Astrocyte (in vitro differentiated cells and primary cell): ENCODE measurements around the gene LAMA3. TPM values are rescaled to one million over a fixed set of nuclear protein-coding genes. Genes with fewer than 3 reads are reported as not detected.

Experiments
- DNase-seq: peaks from one replicate; pipeline ENCODE4 v3.0.0-alpha.2; 2010; ENCODE audit warnings: low read depth
- FAIRE-seq: peaks from 2 replicates; lab custom pipeline; 2011; peaks lifted over from hg19 to GRCh38; lab: Jason Lieb, UNC
- H2AFZ ChIP-seq: 2 replicates; pipeline ENCODE4 v1.6.0; 2012; ENCODE audit warnings: low read depth, low read length, inconsistent platforms
- H3K27ac ChIP-seq: 2 replicates; pipeline ENCODE4 v1.5.1; 2011; ENCODE audit warnings: low read depth, low read length, inconsistent platforms
- H3K27me3 ChIP-seq: 2 replicates; pipeline ENCODE4 v1.6.0; 2011; ENCODE audit warnings: low read length, inconsistent platforms; ENCODE audit not compliant: insufficient read depth
- H3K36me3 ChIP-seq: 2 replicates; pipeline ENCODE4 v1.5.1; 2011; ENCODE audit warnings: low read length, inconsistent platforms; ENCODE audit not compliant: insufficient read depth
- H3K4me1 ChIP-seq: 2 replicates; pipeline ENCODE4 v1.5.1; 2011; ENCODE audit warnings: low read length, inconsistent platforms; ENCODE audit not compliant: insufficient read depth
- H3K4me2 ChIP-seq: 2 replicates; pipeline ENCODE4 v1.6.0; 2012; ENCODE audit warnings: low read length, inconsistent platforms
- H3K4me3 ChIP-seq: 2 replicates; pipeline ENCODE4 v1.5.1; 2011; ENCODE audit warnings: low read depth, mild to moderate bottlenecking, low read length, inconsistent platforms; ENCODE audit not compliant: insufficient read depth
- H3K79me2 ChIP-seq: 2 replicates; pipeline ENCODE4 v1.6.0; 2012; ENCODE audit warnings: mild to moderate bottlenecking, low read length, inconsistent platforms; ENCODE audit not compliant: insufficient read depth
- H3K9ac ChIP-seq: 2 replicates; pipeline ENCODE4 v1.6.0; 2012; ENCODE audit warnings: mild to moderate bottlenecking, low read length, inconsistent platforms
- H3K9me3 ChIP-seq: 2 replicates; pipeline ENCODE4 v1.5.1; 2012; ENCODE audit warnings: low read depth, mild to moderate bottlenecking, low read length, inconsistent platforms; ENCODE audit not compliant: insufficient read depth
- H4K20me1 ChIP-seq: 2 replicates; pipeline ENCODE4 v1.6.0; 2012; ENCODE audit warnings: low read length, inconsistent platforms; ENCODE audit not compliant: insufficient read depth
- H3K27ac Mint-ChIP-seq: one replicate; pipeline ENCODE4 v1.8.0; 2021; ENCODE audit warnings: mild to moderate bottlenecking, mixed read lengths; ENCODE audit not compliant: unreplicated experiment
- H3K27me3 Mint-ChIP-seq: one replicate; pipeline ENCODE4 v1.8.0; 2021; ENCODE audit warnings: low read depth, mixed read lengths; ENCODE audit not compliant: unreplicated experiment
- H3K36me3 Mint-ChIP-seq: one replicate; pipeline ENCODE4 v1.8.0; 2021; ENCODE audit warnings: low read depth, mixed read lengths; ENCODE audit not compliant: unreplicated experiment
- H3K4me1 Mint-ChIP-seq: one replicate; pipeline ENCODE4 v1.8.0; 2021; ENCODE audit warnings: low read depth, mixed read lengths; ENCODE audit not compliant: unreplicated experiment
- H3K4me3 Mint-ChIP-seq: one replicate; pipeline ENCODE4 v1.8.0; 2021; ENCODE audit warnings: mild to moderate bottlenecking, moderate library complexity, mixed read lengths; ENCODE audit not compliant: unreplicated experiment
- H3K9me3 Mint-ChIP-seq: one replicate; pipeline ENCODE4 v1.8.0; 2021; ENCODE audit warnings: mild to moderate bottlenecking, mixed read lengths; ENCODE audit not compliant: unreplicated experiment
- EZH2 ChIP-seq: IDR thresholded peaks from 2 replicates; pipeline ENCODE4 v1.6.1; 2012; ENCODE audit warnings: mild to moderate bottlenecking, low read length, inconsistent platforms; ENCODE audit not compliant: insufficient read depth
- total RNA-seq: library from RNA; stranded (reverse); gene quantifications from 2 replicates; pipeline ENCODE4 v1.2.1, GENCODE V29; 2021
- TF ChIP-seq, protein P1 (sequence below): IDR thresholded peaks from 2 replicates; pipeline ENCODE4 v1.5.1; 2011; ENCODE audit warnings: low read depth, mild to moderate bottlenecking, inconsistent platforms, low read length, moderate library complexity; ENCODE audit not compliant: insufficient read depth

LAMA3 gene
- total RNA-seq, 1 donor from 2014 or later: 0.86 TPM

DNA sequence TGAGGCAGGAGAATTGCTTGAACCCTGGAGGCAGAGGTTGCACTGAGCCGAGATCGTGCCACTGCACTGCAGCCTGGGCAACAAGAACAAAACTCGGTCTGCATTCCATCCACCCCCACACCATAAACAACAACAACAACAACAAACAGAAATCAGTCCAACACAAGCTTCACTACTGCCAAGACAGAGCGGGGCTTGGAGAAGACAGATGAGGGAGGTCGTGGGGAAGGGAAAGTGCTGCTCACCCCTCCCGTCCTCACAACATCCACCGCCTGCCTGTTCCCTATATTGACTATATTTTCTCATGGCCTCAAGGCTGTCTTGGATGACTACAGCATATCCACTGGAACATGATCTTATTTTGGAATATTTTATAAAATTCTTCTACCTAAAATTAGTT, 187.7 kb downstream of the LAMA3 start:
- Histone ChIP-seq H3K9ac (no peak overlapping the region), H2AFZ (no peak overlapping the region), H3K27ac (no peak overlapping the region), H3K27me3 (no peaks in the 10 kb centered on the region), H3K4me3 (no peak overlapping the region), H3K9me3 (peaks cover 2% of the 10 kb centered on the region), H3K4me2 (no peak overlapping the region), H4K20me1 (no peaks in the 10 kb centered on the region), H3K36me3 (no peaks in the 10 kb centered on the region), H3K4me1 (no peaks in the 10 kb centered on the region), H3K79me2 (no peaks in the 10 kb centered on the region)
- FAIRE-seq: no peak
- no peaks in the 10 kb centered on the region for H3K36me3 Mint-ChIP-seq
- peaks cover 1% of the 10 kb centered on the region for H3K9me3 Mint-ChIP-seq
- H3K4me1 Mint-ChIP-seq: peaks cover 5% of the 10 kb centered on the region
- H3K4me3 Mint-ChIP-seq: no peak overlapping the region
- TF ChIP-seq EZH2: no peak
- TF ChIP-seq, protein P1, sequence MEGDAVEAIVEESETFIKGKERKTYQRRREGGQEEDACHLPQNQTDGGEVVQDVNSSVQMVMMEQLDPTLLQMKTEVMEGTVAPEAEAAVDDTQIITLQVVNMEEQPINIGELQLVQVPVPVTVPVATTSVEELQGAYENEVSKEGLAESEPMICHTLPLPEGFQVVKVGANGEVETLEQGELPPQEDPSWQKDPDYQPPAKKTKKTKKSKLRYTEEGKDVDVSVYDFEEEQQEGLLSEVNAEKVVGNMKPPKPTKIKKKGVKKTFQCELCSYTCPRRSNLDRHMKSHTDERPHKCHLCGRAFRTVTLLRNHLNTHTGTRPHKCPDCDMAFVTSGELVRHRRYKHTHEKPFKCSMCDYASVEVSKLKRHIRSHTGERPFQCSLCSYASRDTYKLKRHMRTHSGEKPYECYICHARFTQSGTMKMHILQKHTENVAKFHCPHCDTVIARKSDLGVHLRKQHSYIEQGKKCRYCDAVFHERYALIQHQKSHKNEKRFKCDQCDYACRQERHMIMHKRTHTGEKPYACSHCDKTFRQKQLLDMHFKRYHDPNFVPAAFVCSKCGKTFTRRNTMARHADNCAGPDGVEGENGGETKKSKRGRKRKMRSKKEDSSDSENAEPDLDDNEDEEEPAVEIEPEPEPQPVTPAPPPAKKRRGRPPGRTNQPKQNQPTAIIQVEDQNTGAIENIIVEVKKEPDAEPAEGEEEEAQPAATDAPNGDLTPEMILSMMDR: no peak
- peaks cover 20% of the 10 kb centered on the region for H3K27me3 Mint-ChIP-seq
- no peak overlapping the region for H3K27ac Mint-ChIP-seq
- DNase-seq: no peak

DNA sequence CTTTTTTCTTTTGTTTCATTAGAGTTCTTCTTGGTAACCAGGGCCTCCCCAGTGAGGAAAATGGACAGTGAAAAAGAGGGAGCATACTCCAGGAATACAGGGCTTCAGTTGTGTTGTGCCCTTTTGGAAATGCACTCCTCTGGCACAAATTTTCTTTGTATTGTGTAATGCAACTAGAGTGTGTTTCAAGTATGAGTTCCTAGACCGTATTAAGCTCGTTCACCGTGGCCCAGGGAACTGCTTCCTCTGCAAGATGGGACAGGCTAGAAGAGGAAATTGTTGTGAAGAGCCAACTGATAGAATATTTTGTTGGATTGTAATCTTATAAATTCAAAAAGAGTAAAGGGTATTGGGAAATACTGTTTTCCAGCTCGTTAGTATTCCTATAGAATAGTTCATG, 188.1 kb downstream of the LAMA3 start:
- TF ChIP-seq, protein P1: no peak
- no peak for TF ChIP-seq EZH2
- Histone ChIP-seq H3K36me3 (no peaks in the 10 kb centered on the region), H3K27me3 (no peaks in the 10 kb centered on the region), H3K4me2 (no peak overlapping the region), H3K79me2 (no peaks in the 10 kb centered on the region), H3K4me1 (no peaks in the 10 kb centered on the region), H2AFZ (no peak overlapping the region), H3K27ac (no peak overlapping the region), H3K4me3 (no peak overlapping the region), H3K9me3 (peaks cover 2% of the 10 kb centered on the region), H4K20me1 (no peaks in the 10 kb centered on the region), H3K9ac (no peak overlapping the region)
- FAIRE-seq (no peak), DNase-seq (no peak)
- Mint-ChIP-seq H3K27me3 (peaks cover 20% of the 10 kb centered on the region), H3K9me3 (peaks cover 1% of the 10 kb centered on the region), H3K27ac (no peak overlapping the region), H3K4me1 (peaks cover under 1% of the 10 kb centered on the region), H3K4me3 (no peak overlapping the region), H3K36me3 (no peaks in the 10 kb centered on the region)

DNA sequence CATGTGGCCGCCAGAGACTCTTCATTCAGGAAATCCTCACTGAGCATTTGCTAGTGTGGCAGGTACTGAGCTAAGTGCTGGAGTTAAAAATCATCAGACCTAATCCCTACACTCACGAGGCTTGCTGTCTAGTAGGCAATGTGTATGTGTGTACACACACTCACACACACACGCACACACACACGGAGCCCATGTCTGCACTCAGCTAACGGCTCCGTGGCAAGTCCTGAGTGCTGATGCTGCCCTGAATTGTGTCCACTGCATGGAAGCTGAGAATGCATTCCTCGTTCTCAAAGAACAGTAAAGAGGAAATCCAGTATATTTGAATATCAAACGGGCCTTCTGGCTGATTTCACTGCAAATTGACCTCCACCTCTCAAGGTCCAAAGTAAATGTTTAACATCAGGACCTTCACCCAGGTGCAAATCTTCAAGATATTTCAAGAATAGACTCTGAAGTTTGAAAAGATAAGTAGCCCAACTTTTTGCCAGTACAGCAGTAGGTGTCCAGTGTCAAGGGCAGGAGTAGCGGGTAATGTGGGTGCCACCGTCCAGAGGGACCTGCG, 189.2 kb downstream of the LAMA3 start:
- Histone ChIP-seq H3K4me2 (no peak overlapping the region), H3K9me3 (peaks cover 2% of the 10 kb centered on the region), H3K4me3 (no peak overlapping the region), H3K9ac (no peak overlapping the region), H3K27ac (no peak overlapping the region), H3K27me3 (no peaks in the 10 kb centered on the region), H4K20me1 (no peaks in the 10 kb centered on the region), H2AFZ (no peak overlapping the region), H3K79me2 (no peaks in the 10 kb centered on the region), H3K36me3 (no peaks in the 10 kb centered on the region), H3K4me1 (no peaks in the 10 kb centered on the region)
- H3K36me3 Mint-ChIP-seq: no peaks in the 10 kb centered on the region
- TF ChIP-seq EZH2: no peak
- TF ChIP-seq, protein P1: no peak
- peaks cover 1% of the 10 kb centered on the region for H3K9me3 Mint-ChIP-seq
- no peak for FAIRE-seq
- no peak overlapping the region for H3K4me3 Mint-ChIP-seq
- H3K4me1 Mint-ChIP-seq: peaks cover 3% of the 10 kb centered on the region
- H3K27ac Mint-ChIP-seq: no peak overlapping the region
- peaks cover 18% of the 10 kb centered on the region for H3K27me3 Mint-ChIP-seq
- DNase-seq: no peak
